Keratinocyte (primary cell): ENCODE data around the gene KRT1. TPM values are rescaled to one million over a fixed set of nuclear protein-coding genes. Genes with fewer than 3 reads are reported as not detected.

Source experiments
- DNase-seq: peaks from one replicate; pipeline ENCODE4 v3.0.0-alpha.2; 2011; ENCODE audit warnings: low read depth, missing footprints, low spot score
- FAIRE-seq: peaks from 2 replicates; lab custom pipeline; 2011; peaks lifted over from hg19 to GRCh38; lab: Jason Lieb, UNC
- H2AFZ ChIP-seq: 2 replicates; pipeline ENCODE4 v1.6.0; 2012; ENCODE audit warnings: low read length, control low read depth, inconsistent platforms; ENCODE audit not compliant: control insufficient read depth
- H3K27ac ChIP-seq: 2 replicates; pipeline ENCODE4 v1.5.1; 2011; ENCODE audit warnings: low read length; ENCODE audit not compliant: control insufficient read depth, insufficient read depth
- H3K27me3 ChIP-seq: 3 replicates; pipeline ENCODE4 v1.6.0; 2011; ENCODE audit warnings: low read length; ENCODE audit not compliant: control insufficient read depth, insufficient read depth; ENCODE audit errors: extremely low read depth
- H3K36me3 ChIP-seq, 2 experiments: 2 replicates in 1 of 2; 3 replicates in 1 of 2; pipeline ENCODE4 v1.5.1; 2011; ENCODE audit warnings: low read length in 2 of 2, mild to moderate bottlenecking in 1 of 2; ENCODE audit not compliant: control insufficient read depth in 2 of 2, insufficient read depth in 2 of 2; ENCODE audit errors: extremely low read depth in 1 of 2
- H3K4me1 ChIP-seq: 3 replicates; pipeline ENCODE4 v1.5.1; 2011; ENCODE audit warnings: low read length; ENCODE audit not compliant: control insufficient read depth, insufficient read depth; ENCODE audit errors: extremely low read depth
- H3K4me2 ChIP-seq: 3 replicates; pipeline ENCODE4 v1.6.0; 2011; ENCODE audit warnings: low read depth, low read length; ENCODE audit not compliant: control insufficient read depth, insufficient read depth; ENCODE audit errors: extremely low read depth
- H3K4me3 ChIP-seq, 3 experiments: fragments of 200-600 bp in 1 of 3; sonication (generic) in 1 of 3; 2 replicates in 2 of 3; 3 replicates in 1 of 3; pipeline ENCODE4 v1.5.1; 2011 to 2016; ENCODE audit warnings: low read length in 3 of 3, mild to moderate bottlenecking in 3 of 3, control low read depth in 2 of 3, inconsistent platforms in 1 of 3, low read depth in 1 of 3, mixed read lengths in 1 of 3, mixed run types in 1 of 3, moderate library complexity in 1 of 3; ENCODE audit not compliant: control insufficient read depth in 2 of 3, insufficient read depth in 2 of 3; ENCODE audit errors: extremely low read depth in 1 of 3
- H3K79me2 ChIP-seq: 2 replicates; pipeline ENCODE4 v1.6.0; 2012; ENCODE audit warnings: low read length; ENCODE audit not compliant: control insufficient read depth, insufficient read depth
- H3K9ac ChIP-seq: 3 replicates; pipeline ENCODE4 v1.6.0; 2011; ENCODE audit warnings: low read length; ENCODE audit not compliant: control insufficient read depth, insufficient read depth; ENCODE audit errors: extremely low read depth
- H3K9me1 ChIP-seq: 3 replicates; pipeline ENCODE4 v1.6.0; 2011; ENCODE audit warnings: low read length; ENCODE audit not compliant: control insufficient read depth, insufficient read depth; ENCODE audit errors: extremely low read depth
- H3K9me3 ChIP-seq: 2 replicates; pipeline ENCODE4 v1.5.1; 2012; ENCODE audit warnings: low read depth, low read length; ENCODE audit not compliant: control insufficient read depth
- H4K20me1 ChIP-seq: 3 replicates; pipeline ENCODE4 v1.6.0; 2011; ENCODE audit warnings: low read length; ENCODE audit not compliant: control insufficient read depth, insufficient read depth; ENCODE audit errors: extremely low read depth
- CTCF ChIP-seq, 3 experiments: IDR thresholded peaks in 1 of 3; conservative IDR thresholded peaks in 1 of 3; optimal IDR thresholded peaks in 1 of 3; 2 replicates in 2 of 3; 3 replicates in 1 of 3; pipeline versions ENCODE3 to v1.5.1; 2011; ENCODE audit warnings: low read length in 3 of 3, mild to moderate bottlenecking in 3 of 3, moderate library complexity in 2 of 3, control low read depth in 1 of 3, inconsistent platforms in 1 of 3; ENCODE audit not compliant: insufficient read depth in 2 of 3; ENCODE audit errors: extremely low read depth in 1 of 3
- EZH2 ChIP-seq: IDR thresholded peaks from one replicate; pipeline ENCODE4 v1.6.1; 2012; ENCODE audit warnings: inconsistent platforms, mild to moderate bottlenecking, low read length, moderate library complexity
- dilution Hi-C: fragments of 300-500 bp; cut with MboI; formaldehyde crosslinking; loops from one replicate; pipeline ENCODE4 v1.7.0; 2020; ENCODE audit warnings: low sequenced_read_pairs; ENCODE audit not compliant: extremely low pct_ligation_motif_present
- polyA plus RNA-seq, 5 experiments: library from polyadenylated mRNA; depleted of rRNA in 3 of 5; stranded (reverse) in 3 of 5; stranded (forward) in 1 of 5; unstranded in 1 of 5; fragments of >200 nt; gene quantifications; 1 replicate in 1 of 5; 2 replicates in 3 of 5; 3 replicates in 1 of 5; pipeline versions ENCODE4 v1.2.1 to v1.2.3, GENCODE V29; 2011 to 2012; ENCODE audit warnings: missing spikeins in 2 of 5, low read depth in 1 of 5, low replicate concordance in 1 of 5

The KRT1 gene
- polyA plus RNA-seq, 1 donor (not counting 4 experiments of a cell fraction or from before 2014, with no cell fraction given): 92.2 TPM

- Histone ChIP-seq H2AFZ (no peak overlapping the region), H3K4me3 (no peak overlapping the region), H3K4me2 (no peak overlapping the region), H3K9ac (no peak overlapping the region), H3K27me3 (peaks cover 54% of the 10 kb centered on the region), H3K4me1 (no peaks in the 10 kb centered on the region), H4K20me1 (peaks cover 4% of the 10 kb centered on the region), H3K36me3 (no peaks in the 10 kb centered on the region), H3K9me1 (peaks cover 2% of the 10 kb centered on the region), H3K79me2 (no peaks in the 10 kb centered on the region), H3K27ac (no peak overlapping the region), H3K9me3 (no peaks in the 10 kb centered on the region)
- FAIRE-seq (no peak), DNase-seq (no peak)
- TF ChIP-seq EZH2 (no peak), CTCF (optimal IDR thresholded peaks at IDR 0.05 in 1 of 3, IDR thresholded peaks at IDR 0.05 in 1 of 3, conservative IDR thresholded peaks at IDR 0.05 in 1 of 3; ENCODE audit: extremely low read depth in 1 of 3, insufficient read depth in 2 of 3, low read length in 3 of 3) (no peak)
- dilution Hi-C loops: no loop called here
Measured at GRCh38 chr12:52699373-52699772, 19.2 kb upstream of the KRT1 start.

- Histone ChIP-seq H3K79me2 (no peaks in the 10 kb centered on the region), H3K27me3 (peaks cover 52% of the 10 kb centered on the region), H3K4me2 (no peak overlapping the region), H3K27ac (no peak overlapping the region), H3K9me1 (peaks cover 2% of the 10 kb centered on the region), H3K9me3 (no peaks in the 10 kb centered on the region), H4K20me1 (peaks cover 4% of the 10 kb centered on the region), H3K36me3 (no peaks in the 10 kb centered on the region), H3K9ac (no peak overlapping the region), H2AFZ (no peak overlapping the region), H3K4me1 (no peaks in the 10 kb centered on the region), H3K4me3 (no peak overlapping the region)
- TF ChIP-seq EZH2: no peak
- TF ChIP-seq CTCF (optimal IDR thresholded peaks at IDR 0.05 in 1 of 3, IDR thresholded peaks at IDR 0.05 in 1 of 3, conservative IDR thresholded peaks at IDR 0.05 in 1 of 3; ENCODE audit: extremely low read depth in 1 of 3, insufficient read depth in 2 of 3, low read length in 3 of 3): no peak
- no peak for DNase-seq
- dilution Hi-C loops: no loop called here
- FAIRE-seq: no peak
Measured at GRCh38 chr12:52698651-52699340, 18.6 kb upstream of the KRT1 start.
